ENCODE results near the gene NOTCH1. TPM values are rescaled to one million over a fixed set of nuclear protein-coding genes. Genes with fewer than 3 reads are reported as not detected.

The NOTCH1 gene
- total RNA-seq, 2 donors from 2014 or later: 49.3 to 99.4 TPM

GRCh38 chr9:136460772-136461325 is 85.0 kb downstream of the NOTCH1 start:
- Histone ChIP-seq H3K9me3 (no peaks in the 10 kb centered on the region), H3K4me1 (no peaks in the 10 kb centered on the region), H3K9ac (ENCODE audit: low read depth in 2 of 2, low read length in 2 of 2) (no peak overlapping the region), H3K4me3 (no peak overlapping the region), H3K27me3 (no peaks in the 10 kb centered on the region), H3K27ac (no peak overlapping the region), H3K36me3 (peaks cover 58% of the 10 kb centered on the region)
- no peak for DNase-seq
- TF ChIP-seq, protein P1, sequence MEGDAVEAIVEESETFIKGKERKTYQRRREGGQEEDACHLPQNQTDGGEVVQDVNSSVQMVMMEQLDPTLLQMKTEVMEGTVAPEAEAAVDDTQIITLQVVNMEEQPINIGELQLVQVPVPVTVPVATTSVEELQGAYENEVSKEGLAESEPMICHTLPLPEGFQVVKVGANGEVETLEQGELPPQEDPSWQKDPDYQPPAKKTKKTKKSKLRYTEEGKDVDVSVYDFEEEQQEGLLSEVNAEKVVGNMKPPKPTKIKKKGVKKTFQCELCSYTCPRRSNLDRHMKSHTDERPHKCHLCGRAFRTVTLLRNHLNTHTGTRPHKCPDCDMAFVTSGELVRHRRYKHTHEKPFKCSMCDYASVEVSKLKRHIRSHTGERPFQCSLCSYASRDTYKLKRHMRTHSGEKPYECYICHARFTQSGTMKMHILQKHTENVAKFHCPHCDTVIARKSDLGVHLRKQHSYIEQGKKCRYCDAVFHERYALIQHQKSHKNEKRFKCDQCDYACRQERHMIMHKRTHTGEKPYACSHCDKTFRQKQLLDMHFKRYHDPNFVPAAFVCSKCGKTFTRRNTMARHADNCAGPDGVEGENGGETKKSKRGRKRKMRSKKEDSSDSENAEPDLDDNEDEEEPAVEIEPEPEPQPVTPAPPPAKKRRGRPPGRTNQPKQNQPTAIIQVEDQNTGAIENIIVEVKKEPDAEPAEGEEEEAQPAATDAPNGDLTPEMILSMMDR (IDR thresholded peaks at IDR 0.05): no peak
- intact Hi-C loops (cut with DNase I): no loop called here

DNA sequence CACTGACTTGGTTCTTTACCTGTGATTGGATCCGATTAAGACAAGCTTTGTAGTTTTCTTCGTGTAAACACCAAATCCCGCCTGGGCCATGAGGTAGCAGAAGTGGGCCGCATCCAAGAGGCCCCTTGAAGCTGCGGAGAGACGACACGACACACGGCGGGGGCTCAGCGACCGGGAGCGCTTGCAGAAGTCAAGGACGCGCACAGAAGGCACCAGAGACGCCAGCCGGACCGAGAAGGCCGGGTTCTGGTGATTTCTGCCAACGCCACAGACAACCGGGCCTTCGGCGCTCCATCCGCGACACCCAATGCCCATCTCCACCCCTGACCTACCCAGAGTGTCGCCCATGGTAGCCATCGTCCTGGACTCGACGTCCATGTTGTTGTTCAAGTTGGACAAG is 86.4 kb downstream of the NOTCH1 start:
- DNase-seq: no peak
- H3K9me3 ChIP-seq: no peaks in the 10 kb centered on the region
- H3K36me3 ChIP-seq: peaks cover 67% of the 10 kb centered on the region
- TF ChIP-seq, protein P1 (IDR thresholded peaks at IDR 0.05): no peak
- H3K4me3 ChIP-seq: no peak overlapping the region
- H3K4me1 ChIP-seq: no peaks in the 10 kb centered on the region
- intact Hi-C loops (cut with DNase I): no loop called here
- no peak overlapping the region for H3K9ac ChIP-seq (ENCODE audit: low read depth in 2 of 2, low read length in 2 of 2)
- no peaks in the 10 kb centered on the region for H3K27me3 ChIP-seq
- H3K27ac ChIP-seq: no peak overlapping the region

GRCh38 chr9:136457326-136457725 is 88.5 kb downstream of the NOTCH1 start:
- no peak for DNase-seq
- Histone ChIP-seq H3K9me3 (no peaks in the 10 kb centered on the region), H3K9ac (ENCODE audit: low read depth in 2 of 2, low read length in 2 of 2) (no peak overlapping the region), H3K4me3 (no peak overlapping the region), H3K27me3 (no peaks in the 10 kb centered on the region), H3K36me3 (peaks cover 64% of the 10 kb centered on the region), H3K4me1 (no peaks in the 10 kb centered on the region), H3K27ac (no peak overlapping the region)
- intact Hi-C loops (cut with DNase I): no loop called here
- TF ChIP-seq, protein P1 (IDR thresholded peaks at IDR 0.05): no peak

DNA sequence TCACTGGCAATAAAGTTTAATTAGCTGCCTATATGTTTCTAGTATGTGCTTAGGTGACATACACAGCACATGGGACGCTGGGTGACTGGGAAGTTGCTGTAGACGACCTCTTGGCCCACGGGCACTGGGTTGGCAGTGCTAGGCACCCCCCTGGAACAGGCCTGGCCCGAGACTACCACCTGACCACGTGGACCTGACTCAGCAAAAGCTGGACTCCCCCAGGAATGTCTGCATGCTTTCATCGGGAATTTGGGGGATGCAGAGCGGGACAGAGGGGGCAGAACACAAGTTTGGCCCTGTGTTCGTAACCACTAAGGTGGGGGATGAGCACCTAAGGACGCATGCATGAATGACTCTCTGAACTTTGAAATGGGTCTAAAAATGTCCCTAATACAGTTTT is 89.6 kb downstream of the NOTCH1 start:
- Histone ChIP-seq H3K36me3 (peaks cover 63% of the 10 kb centered on the region), H3K9me3 (no peaks in the 10 kb centered on the region)
- intact Hi-C loops (cut with DNase I): no loop called here

GRCh38 chr9:136455043-136456002 is 90.5 kb downstream of the NOTCH1 start:
- no peaks in the 10 kb centered on the region for H3K4me1 ChIP-seq
- TF ChIP-seq, protein P1 (IDR thresholded peaks at IDR 0.05): no peak
- peaks cover 67% of the 10 kb centered on the region for H3K36me3 ChIP-seq
- no peak overlapping the region for H3K27ac ChIP-seq
- no peak for DNase-seq
- H3K9me3 ChIP-seq: no peaks in the 10 kb centered on the region
- H3K27me3 ChIP-seq: no peaks in the 10 kb centered on the region
- H3K9ac ChIP-seq (ENCODE audit: low read depth in 2 of 2, low read length in 2 of 2): no peak overlapping the region
- H3K4me3 ChIP-seq: no peak overlapping the region
- intact Hi-C loops (cut with DNase I): no loop called here

More for the DNA sequence above, 89.6 kb downstream of the NOTCH1 start:
- Histone ChIP-seq H3K27ac (no peak overlapping the region), H3K4me3 (no peak overlapping the region), H3K27me3 (no peaks in the 10 kb centered on the region), H3K4me1 (no peaks in the 10 kb centered on the region), H3K9ac (ENCODE audit: low read depth in 2 of 2, low read length in 2 of 2) (no peak overlapping the region)
- TF ChIP-seq, protein P1 (IDR thresholded peaks at IDR 0.05): no peak
- DNase-seq: no peak

All from colonic mucosa (tissue), 4 donors.